HG03025 (cell line): ENCODE measurements around the gene PYROXD2.
"Not testable (repeated sequence)": the region's sequence is repeated elsewhere in the genome, so short reads cannot be mapped to it uniquely, and the experiment has no call there.

Source experiments
- ATAC-seq: cut with Tn5 transposase; IDR thresholded peaks from one replicate; pipeline ENCODE4 v1.9.1; 2021; ENCODE audit warnings: mild to moderate bottlenecking, moderate library complexity; ENCODE audit not compliant: unreplicated experiment, low FRiP score

Gene PYROXD2

GRCh38 chr10:98396096-98397063 is 18.6 kb downstream of the PYROXD2 start:
- ATAC-seq, result no peak

GRCh38 chr10:98394851-98395440 is 20.0 kb downstream of the PYROXD2 start:
- ATAC-seq, result no peak

- ATAC-seq, result no peak
Measured at GRCh38 chr10:98391578-98391991, 23.4 kb downstream of the PYROXD2 start.

DNA sequence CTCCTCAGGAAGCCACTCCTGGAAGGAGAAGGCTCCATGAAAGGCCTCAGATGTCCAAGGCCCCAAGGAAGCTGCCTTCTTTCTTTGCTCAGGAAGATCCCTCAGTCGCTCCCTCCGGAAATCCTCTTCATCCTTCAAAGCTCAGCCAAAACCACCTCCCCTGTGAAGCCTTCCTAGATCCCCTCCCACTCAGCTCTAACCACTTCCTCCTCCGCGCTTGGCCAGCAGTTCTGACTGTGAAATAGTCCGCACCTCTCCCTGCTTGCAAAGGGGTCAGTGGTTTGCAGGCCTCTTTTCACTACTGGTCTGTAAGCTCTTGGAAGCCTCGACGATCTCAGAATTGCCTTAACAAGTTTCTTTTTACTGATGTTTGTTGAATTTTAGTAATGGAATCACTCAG is 23.9 kb downstream of the PYROXD2 start:
- no peak for ATAC-seq

DNA sequence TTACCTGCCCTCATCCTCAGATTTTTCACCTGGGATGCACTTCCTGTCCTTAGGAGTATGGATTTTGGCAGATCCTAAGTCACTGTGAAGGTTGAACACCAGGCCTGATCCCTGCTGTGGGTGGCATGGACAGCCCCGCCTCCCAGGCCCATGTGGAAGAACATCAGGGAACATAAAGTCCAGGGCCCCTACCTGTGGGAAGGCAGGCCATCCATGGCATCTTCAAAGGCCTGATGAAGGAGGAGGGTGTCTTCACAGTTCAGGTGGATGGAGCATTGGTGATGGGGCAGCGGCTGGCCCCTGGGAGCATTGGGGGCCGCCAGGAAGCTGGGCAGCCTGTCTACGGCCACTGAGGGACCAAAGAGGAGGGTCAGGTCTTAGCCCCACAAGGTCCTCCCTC is 24.6 kb downstream of the PYROXD2 start:
- no peak for ATAC-seq

GRCh38 chr10:98389398-98389797 is 25.6 kb downstream of the PYROXD2 start:
- ATAC-seq, result no peak

DNA sequence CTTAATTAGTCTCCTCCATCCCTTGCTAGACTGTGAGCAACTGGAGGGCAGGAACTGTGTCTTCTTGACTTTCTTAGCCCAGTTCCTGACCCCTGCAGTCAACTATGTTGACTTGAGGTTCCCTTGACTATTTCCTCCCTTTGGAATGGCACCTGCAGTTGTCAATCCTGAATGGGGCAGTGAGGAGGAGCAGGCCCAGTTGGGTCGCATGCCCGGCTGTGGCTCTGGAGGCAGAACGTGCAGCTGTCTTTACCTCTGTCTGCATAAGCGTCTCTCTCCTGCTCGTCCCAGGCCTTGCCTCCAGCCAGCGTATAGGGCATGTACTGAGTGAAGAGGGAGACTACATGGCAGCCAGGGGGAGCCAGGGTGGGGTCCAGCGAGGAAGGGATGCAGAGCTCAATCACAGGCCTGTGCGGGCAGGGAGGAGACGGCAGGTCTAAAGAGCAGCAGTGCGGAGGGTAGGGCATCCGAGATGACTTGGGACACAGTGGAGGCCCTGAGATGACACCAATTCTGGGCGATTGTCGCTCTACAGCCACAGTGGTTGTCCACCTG is 26.8 kb downstream of the PYROXD2 start:
- no peak for ATAC-seq

GRCh38 chr10:98384531-98385133 is 30.4 kb downstream of the PYROXD2 start:
- ATAC-seq, result no peak

- no peak for ATAC-seq
Measured at GRCh38 chr10:98383869-98384268, 31.1 kb downstream of the PYROXD2 start.

- not testable (repeated sequence) for ATAC-seq
Measured at GRCh38 chr10:98383134-98383667, 31.8 kb downstream of the PYROXD2 start.

- ATAC-seq, result no peak
Measured at GRCh38 chr10:98382691-98383101, 32.3 kb downstream of the PYROXD2 start.

DNA sequence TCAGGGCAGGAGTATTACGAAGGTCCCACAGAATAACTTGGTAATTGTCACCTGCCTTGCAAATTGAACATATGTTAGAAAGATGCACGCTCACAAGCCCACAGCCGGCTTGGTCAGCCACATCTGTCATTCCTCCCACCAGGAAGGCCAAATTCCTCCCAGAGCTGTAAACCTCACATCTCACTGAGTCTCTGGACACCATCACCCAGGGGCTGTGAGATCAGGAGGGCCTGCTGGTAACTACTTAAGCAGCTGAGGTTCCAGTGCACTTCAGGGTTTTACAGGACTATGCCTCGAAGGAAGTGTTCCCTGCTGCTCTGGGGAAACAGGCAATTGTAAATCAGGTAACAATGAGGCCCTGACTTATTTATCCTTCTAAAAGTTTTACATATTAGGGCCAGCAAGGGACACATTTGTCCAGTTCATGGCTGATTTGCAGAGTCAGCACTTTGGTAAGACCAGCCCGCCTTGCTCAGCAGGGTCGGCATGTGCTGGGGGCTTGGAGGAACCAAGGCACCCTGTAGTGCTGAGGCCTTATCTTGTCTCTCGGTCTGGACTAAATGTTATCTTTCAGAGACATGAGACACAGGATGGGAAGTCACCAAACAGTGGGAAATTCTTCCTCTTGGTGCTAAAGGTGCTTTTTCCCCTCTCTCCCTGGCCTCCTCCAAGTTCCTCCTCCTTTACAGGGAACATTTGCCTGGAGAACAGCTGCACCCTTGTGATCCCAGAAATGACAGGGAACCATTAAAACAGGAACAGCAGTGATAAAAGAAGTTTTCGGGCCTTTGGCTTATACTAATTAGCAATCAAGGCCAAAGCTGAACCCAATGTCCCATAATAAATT is 34.3 kb downstream of the PYROXD2 start:
- ATAC-seq, result no peak

DNA sequence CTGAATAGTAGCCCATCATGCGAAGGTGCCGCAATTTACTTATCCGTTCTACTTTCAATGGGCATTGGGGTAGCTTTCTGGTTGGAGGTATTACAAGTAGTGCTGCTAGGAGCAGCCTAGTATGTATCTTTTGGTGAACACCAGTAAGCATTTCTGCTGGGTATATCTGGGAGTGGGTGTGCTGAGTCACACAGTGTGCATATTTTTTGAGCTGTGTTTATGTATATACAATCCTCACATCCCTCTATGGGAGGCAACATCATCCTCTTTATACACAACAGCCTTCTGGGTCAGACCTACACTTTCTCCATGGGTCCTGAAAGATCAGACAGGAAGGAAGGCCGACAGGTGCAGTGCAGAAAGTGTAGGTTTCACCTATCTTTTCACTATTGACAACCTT is 36.3 kb downstream of the PYROXD2 start:
- ATAC-seq, result no peak

GRCh38 chr10:98377536-98377935 is 37.4 kb downstream of the PYROXD2 start:
- no peak for ATAC-seq

DNA sequence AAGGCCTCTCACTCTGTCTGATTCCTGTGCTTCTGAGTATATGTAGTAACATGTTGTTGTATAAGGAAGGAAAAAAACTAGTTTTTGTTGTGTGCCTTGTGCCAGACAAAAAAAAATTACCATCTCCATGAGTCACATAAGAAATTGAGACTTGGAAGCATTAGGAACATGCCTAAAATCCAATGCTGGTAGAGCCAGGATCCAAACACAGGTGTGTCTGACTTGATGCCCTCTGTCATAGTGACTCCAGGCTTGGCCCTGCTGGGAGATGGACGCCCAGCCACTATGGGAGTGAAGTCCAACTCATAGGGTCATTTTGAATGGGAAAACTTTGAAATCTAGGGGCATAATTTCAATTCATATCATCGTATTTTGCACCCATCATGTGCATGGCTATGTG is 38.0 kb downstream of the PYROXD2 start:
- no peak for ATAC-seq

- ATAC-seq, result no peak
Measured at GRCh38 chr10:98376485-98376884, 38.5 kb downstream of the PYROXD2 start.

DNA sequence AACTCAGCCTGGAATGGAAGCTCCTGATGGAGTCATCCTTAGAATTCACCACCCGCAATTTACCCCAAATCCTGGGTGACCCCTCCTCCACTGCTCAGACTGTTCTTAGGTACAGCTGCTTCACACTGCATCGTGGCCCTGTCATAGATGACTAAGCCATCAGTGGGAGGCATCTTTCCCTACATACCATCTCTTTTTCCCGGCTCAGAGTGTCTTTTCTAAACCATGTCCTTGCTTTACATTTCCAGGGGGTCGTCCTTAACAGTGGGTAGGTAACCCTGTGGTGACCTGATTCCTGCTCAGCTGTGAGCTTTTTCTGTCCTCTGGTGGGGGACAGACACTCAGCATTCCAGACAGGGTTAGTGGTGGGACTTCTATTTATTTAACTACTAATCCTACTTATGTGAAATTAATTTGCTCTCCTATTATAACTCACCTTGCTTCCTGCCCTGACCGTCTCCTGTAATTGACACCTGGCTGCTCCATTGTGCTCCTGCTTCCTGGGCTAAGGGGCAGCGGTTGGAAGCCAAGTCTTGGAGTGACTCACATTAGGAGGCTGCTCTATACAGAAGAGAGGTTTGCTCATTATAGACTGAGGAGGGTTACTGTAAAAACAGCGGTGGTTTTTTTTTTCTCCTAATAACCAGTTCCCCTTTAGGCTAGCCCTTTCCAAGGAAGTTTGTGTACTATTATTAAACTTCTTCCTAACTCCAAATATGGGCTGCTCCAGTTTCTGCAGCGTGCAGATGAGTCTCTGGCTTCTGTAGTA is 40.6 kb downstream of the PYROXD2 start:
- ATAC-seq, result no peak

DNA sequence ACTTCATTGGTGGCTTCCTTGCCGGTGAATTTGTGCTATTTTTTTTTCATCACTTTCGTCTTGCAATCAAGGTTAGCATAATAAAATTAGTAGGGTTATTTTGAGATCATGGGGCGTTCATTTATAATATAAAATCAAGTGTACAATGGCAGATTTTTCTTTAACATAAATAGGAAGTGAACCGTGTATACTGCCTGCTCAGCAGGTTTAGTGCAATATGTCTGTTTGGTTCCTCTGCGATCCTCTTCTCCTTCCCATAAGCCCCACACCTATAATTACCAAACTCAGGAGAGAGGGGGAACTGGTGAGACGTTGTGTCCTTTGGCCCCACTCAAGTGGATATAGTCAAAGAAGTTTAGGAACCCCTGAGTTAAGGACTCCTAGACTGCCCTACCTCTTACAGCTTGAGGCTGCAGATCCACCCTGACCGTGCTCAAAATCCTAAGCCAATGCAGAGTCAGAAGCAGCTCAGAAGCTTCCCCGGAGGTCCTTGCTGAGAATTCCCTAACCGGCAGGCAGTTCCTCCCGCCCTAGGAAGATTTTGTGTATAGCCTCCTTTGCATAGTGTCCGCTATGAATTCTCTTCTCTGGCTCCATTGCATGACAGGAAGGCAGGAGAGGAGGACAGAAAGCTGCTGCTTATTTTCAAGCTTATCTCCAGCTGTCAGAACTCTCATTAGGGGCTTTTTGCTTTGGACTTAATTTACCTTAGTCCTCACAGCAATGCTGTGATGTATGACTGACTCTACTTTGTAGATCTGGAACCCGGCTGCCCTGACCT is 41.5 kb downstream of the PYROXD2 start:
- ATAC-seq, result no peak
